Neural cell (in vitro differentiated cells): ENCODE results near the gene SEMA6C.

ENCODE experiments used
- CTCF ChIP-seq: fragments of 450-650 bp; IDR thresholded peaks from 2 replicates; pipeline ENCODE4 v1.5.1; 2014; ENCODE audit warnings: antibody characterized with exemption, mild to moderate bottlenecking, moderate library complexity; ENCODE audit not compliant: poor library complexity, severe bottlenecking
- EP300 ChIP-seq: fragments of 450-650 bp; conservative IDR thresholded peaks from 2 replicates; pipeline ENCODE4 v1.6.1; 2014; ENCODE audit warnings: antibody characterized with exemption, mild to moderate bottlenecking, moderate library complexity; ENCODE audit not compliant: poor library complexity, severe bottlenecking
- EZH2 ChIP-seq: fragments of 200-600, 300-800 bp; shearing (Covaris generic), sonication (generic); IDR thresholded peaks from 2 replicates; pipeline ENCODE4 v1.6.1; 2014; ENCODE audit warnings: antibody characterized with exemption, low read length, borderline replicate concordance, mild to moderate bottlenecking; ENCODE audit not compliant: insufficient read depth, poor library complexity, severe bottlenecking
- MXI1 ChIP-seq: fragments of 450-650 bp; conservative IDR thresholded peaks from 2 replicates; pipeline ENCODE4 v1.6.1; 2014; ENCODE audit warnings: antibody characterized with exemption, mild to moderate bottlenecking; ENCODE audit not compliant: poor library complexity, severe bottlenecking
- POLR2AphosphoS5 ChIP-seq: IDR thresholded peaks from 2 replicates; pipeline ENCODE4 v1.6.1; 2012
- RAD21 ChIP-seq: fragments of 450-650 bp; conservative IDR thresholded peaks from 2 replicates; pipeline ENCODE4 v1.6.1; 2014; ENCODE audit warnings: antibody characterized with exemption, mild to moderate bottlenecking, moderate library complexity
- REST ChIP-seq: IDR thresholded peaks from 2 replicates; pipeline ENCODE4 v1.6.1; 2012; ENCODE audit warnings: borderline replicate concordance
- SMC3 ChIP-seq: fragments of 450-650 bp; conservative IDR thresholded peaks from 2 replicates; pipeline ENCODE4 v1.6.1; 2014; ENCODE audit warnings: antibody characterized with exemption, mild to moderate bottlenecking, moderate library complexity; ENCODE audit not compliant: poor library complexity
- TAF1 ChIP-seq: IDR thresholded peaks from 2 replicates; pipeline ENCODE4 v1.6.1; 2012; ENCODE audit warnings: low read depth

GRCh38 chr1:151158326-151158725, 11.9 kb upstream of the SEMA6C start:
- no peak for TF ChIP-seq POLR2AphosphoS5
- no peak for TF ChIP-seq RAD21
- TF ChIP-seq CTCF = no peak
- no peak for TF ChIP-seq EZH2
- no peak for TF ChIP-seq EP300
- no peak for TF ChIP-seq REST
- no peak for TF ChIP-seq TAF1
- TF ChIP-seq MXI1 = no peak
- TF ChIP-seq SMC3 = no peak
